T47D (cell line): ENCODE measurements around the gene TBC1D5.
A peak's percentile ranks its signal among the peaks of the same experiment; 100 is the strongest.

Experiments
- DNase-seq, 2 experiments: peaks; one replicate each; pipeline versions ENCODE4 v3.0.0 to v3.0.0-alpha.2; 2011 to 2012; ENCODE audit warnings: low read depth in 1 of 2, low spot score in 1 of 2
- JUND ChIP-seq: IDR thresholded peaks from 2 replicates; pipeline ENCODE4 v1.6.1; 2012; ENCODE audit warnings: low read depth
- in situ Hi-C: cut with HindIII; loops from 2 replicates; pipeline ENCODE4 v1.10.0; 2016; ENCODE audit warnings: low sequenced_read_pairs, low pct_unique_long_range_greater_than_20kb

Gene TBC1D5

GRCh38 chr3:17469954-17470353, 272.5 kb downstream of the TBC1D5 start:
- DNase-seq: no peak
- TF ChIP-seq JUND: no peak
- in situ Hi-C loops: no loop called here

GRCh38 chr3:17469520-17469919, 272.9 kb downstream of the TBC1D5 start:
- DNase-seq: no peak
- in situ Hi-C loops: no loop called here
- no peak for TF ChIP-seq JUND

- no peak for DNase-seq
- in situ Hi-C loops: no loop called here
- no peak for TF ChIP-seq JUND
These were observed 276.4 kb downstream of the TBC1D5 start for GRCh38 chr3:17466028-17466427.

- in situ Hi-C loops: no loop called here
- TF ChIP-seq JUND: no peak
- DNase-seq: no peak
These were observed 282.9 kb downstream of the TBC1D5 start for GRCh38 chr3:17459470-17459993.

GRCh38 chr3:17456650-17457049, 285.8 kb downstream of the TBC1D5 start:
- in situ Hi-C loops: no loop called here
- DNase-seq: no peak
- no peak for TF ChIP-seq JUND

- no peak for DNase-seq
- TF ChIP-seq JUND: no peak
- in situ Hi-C loops: no loop called here
These were observed 286.4 kb downstream of the TBC1D5 start for GRCh38 chr3:17456046-17456445.

- DNase-seq: no peak
- in situ Hi-C loops: no loop called here
- TF ChIP-seq JUND: no peak
These were observed 297.6 kb downstream of the TBC1D5 start for GRCh38 chr3:17444865-17445264.

GRCh38 chr3:17443142-17443541, 299.3 kb downstream of the TBC1D5 start:
- DNase-seq: no peak
- no peak for TF ChIP-seq JUND
- in situ Hi-C loops: no loop called here

GRCh38 chr3:17442332-17443049, 299.9 kb downstream of the TBC1D5 start:
- in situ Hi-C loops: no loop called here
- TF ChIP-seq JUND: no peak
- no peak for DNase-seq

- in situ Hi-C loops: no loop called here
- no peak for TF ChIP-seq JUND
- DNase-seq: no peak
These were observed 308.6 kb downstream of the TBC1D5 start for GRCh38 chr3:17433876-17434275.

GRCh38 chr3:17432236-17432635, 310.2 kb downstream of the TBC1D5 start:
- no peak for DNase-seq
- in situ Hi-C loops: no loop called here
- TF ChIP-seq JUND: no peak

- in situ Hi-C loops: no loop called here
- TF ChIP-seq JUND: no peak
- no peak for DNase-seq
These were observed 310.9 kb downstream of the TBC1D5 start for GRCh38 chr3:17431484-17432045.

GRCh38 chr3:17431004-17431403, 311.4 kb downstream of the TBC1D5 start:
- TF ChIP-seq JUND: no peak
- in situ Hi-C loops: no loop called here
- peak in 1 of 2 experiments; percentile 57 for DNase-seq
